Effector memory CD4-positive, alpha-beta T cell (primary cell): ENCODE data around the gene MSX1.

Source experiments
- DNase-seq, 3 donors: peaks; one replicate each; pipeline ENCODE4 v3.0.0-alpha.2; 2020
- H3K27ac ChIP-seq: 2 replicates; pipeline ENCODE4 v1.7.0; 2013; ENCODE audit warnings: mild to moderate bottlenecking, low read length, moderate library complexity; ENCODE audit not compliant: insufficient read depth, poor library complexity, severe bottlenecking
- H3K27me3 ChIP-seq: replicated peaks from 2 replicates; pipeline ENCODE4 v1.7.0; 2013; ENCODE audit warnings: mild to moderate bottlenecking, low read length; ENCODE audit not compliant: insufficient read depth, control insufficient read depth, poor library complexity, severe bottlenecking
- H3K36me3 ChIP-seq: 2 replicates; pipeline ENCODE4 v1.7.0; 2013; ENCODE audit warnings: mild to moderate bottlenecking, low read length, moderate library complexity; ENCODE audit not compliant: control insufficient read depth, insufficient read depth
- H3K4me1 ChIP-seq: 2 replicates; pipeline ENCODE4 v1.7.0; 2013; ENCODE audit warnings: low read length, mild to moderate bottlenecking; ENCODE audit not compliant: control insufficient read depth, insufficient read depth, poor library complexity, severe bottlenecking
- H3K4me3 ChIP-seq: 2 replicates; pipeline ENCODE4 v1.7.0; 2013; ENCODE audit warnings: low read length, low read depth, mild to moderate bottlenecking; ENCODE audit not compliant: insufficient read depth, poor library complexity, severe bottlenecking
- H3K9me3 ChIP-seq: 2 replicates; pipeline ENCODE4 v1.7.0; 2013; ENCODE audit warnings: mild to moderate bottlenecking, low read length, moderate library complexity; ENCODE audit not compliant: control insufficient read depth

Gene MSX1

GRCh38 chr4:4870576-4871241, 11.2 kb downstream of the MSX1 start:
- H3K9me3 ChIP-seq = no peaks in the 10 kb centered on the region
- peaks cover 55% of the 10 kb centered on the region for H3K27me3 ChIP-seq
- no peak for DNase-seq
- H3K4me1 ChIP-seq = peaks cover 3% of the 10 kb centered on the region
- H3K27ac ChIP-seq = no peak overlapping the region
- H3K4me3 ChIP-seq = no peak overlapping the region
- no peaks in the 10 kb centered on the region for H3K36me3 ChIP-seq

GRCh38 chr4:4871242-4871572, 11.7 kb downstream of the MSX1 start:
- H3K4me3 ChIP-seq = no peak overlapping the region
- no peaks in the 10 kb centered on the region for H3K36me3 ChIP-seq
- H3K4me1 ChIP-seq = peaks cover 3% of the 10 kb centered on the region
- DNase-seq = no peak
- H3K9me3 ChIP-seq = no peaks in the 10 kb centered on the region
- H3K27me3 ChIP-seq = peaks cover 51% of the 10 kb centered on the region
- H3K27ac ChIP-seq = no peak overlapping the region

- H3K9me3 ChIP-seq = no peaks in the 10 kb centered on the region
- H3K27me3 ChIP-seq = peaks cover 47% of the 10 kb centered on the region
- H3K4me1 ChIP-seq = no peaks in the 10 kb centered on the region
- no peaks in the 10 kb centered on the region for H3K36me3 ChIP-seq
- H3K27ac ChIP-seq = no peak overlapping the region
- no peak for DNase-seq
- no peak overlapping the region for H3K4me3 ChIP-seq
Observed at GRCh38 chr4:4871573-4872313, 12.3 kb downstream of the MSX1 start.

- Histone ChIP-seq H3K27ac (no peak overlapping the region), H3K4me1 (no peaks in the 10 kb centered on the region), H3K27me3 (peaks cover 42% of the 10 kb centered on the region), H3K36me3 (no peaks in the 10 kb centered on the region), H3K9me3 (no peaks in the 10 kb centered on the region), H3K4me3 (no peak overlapping the region)
- DNase-seq = no peak
Observed at GRCh38 chr4:4872314-4872903, 12.9 kb downstream of the MSX1 start.

- no peaks in the 10 kb centered on the region for H3K9me3 ChIP-seq
- no peaks in the 10 kb centered on the region for H3K4me1 ChIP-seq
- H3K4me3 ChIP-seq = no peak overlapping the region
- no peak for DNase-seq
- H3K27ac ChIP-seq = no peak overlapping the region
- no peaks in the 10 kb centered on the region for H3K36me3 ChIP-seq
- H3K27me3 ChIP-seq = peaks cover 39% of the 10 kb centered on the region
Observed at GRCh38 chr4:4873203-4873602, 13.7 kb downstream of the MSX1 start.

GRCh38 chr4:4874254-4874653, 14.8 kb downstream of the MSX1 start:
- Histone ChIP-seq H3K27ac (no peak overlapping the region), H3K27me3 (peaks cover 30% of the 10 kb centered on the region), H3K9me3 (no peaks in the 10 kb centered on the region), H3K36me3 (no peaks in the 10 kb centered on the region), H3K4me3 (no peak overlapping the region), H3K4me1 (no peaks in the 10 kb centered on the region)
- no peak for DNase-seq

GRCh38 chr4:4875147-4875546, 15.7 kb downstream of the MSX1 start:
- Histone ChIP-seq H3K4me1 (no peaks in the 10 kb centered on the region), H3K36me3 (no peaks in the 10 kb centered on the region), H3K27ac (no peak overlapping the region), H3K9me3 (no peaks in the 10 kb centered on the region), H3K27me3 (peaks cover 24% of the 10 kb centered on the region), H3K4me3 (no peak overlapping the region)
- no peak for DNase-seq

- H3K27me3 ChIP-seq = peaks cover 19% of the 10 kb centered on the region
Observed at GRCh38 chr4:4875611-4876010, 16.1 kb downstream of the MSX1 start.

GRCh38 chr4:4876945-4877661, 17.6 kb downstream of the MSX1 start:
- no peaks in the 10 kb centered on the region for H3K9me3 ChIP-seq
- no peak for DNase-seq
- H3K27ac ChIP-seq = no peak overlapping the region
- no peak overlapping the region for H3K4me3 ChIP-seq
- H3K4me1 ChIP-seq = no peaks in the 10 kb centered on the region
- peaks cover 7% of the 10 kb centered on the region for H3K27me3 ChIP-seq
- H3K36me3 ChIP-seq = no peaks in the 10 kb centered on the region

More at GRCh38 chr4:4875611-4876010, 16.1 kb downstream of the MSX1 start:
- Histone ChIP-seq H3K36me3 (no peaks in the 10 kb centered on the region), H3K27ac (no peak overlapping the region), H3K9me3 (no peaks in the 10 kb centered on the region), H3K4me1 (no peaks in the 10 kb centered on the region), H3K4me3 (no peak overlapping the region)
- DNase-seq = no peak

- no peaks in the 10 kb centered on the region for H3K4me1 ChIP-seq
- H3K36me3 ChIP-seq = no peaks in the 10 kb centered on the region
- no peak overlapping the region for H3K27ac ChIP-seq
- no peak for DNase-seq
- no peak overlapping the region for H3K4me3 ChIP-seq
- no peaks in the 10 kb centered on the region for H3K27me3 ChIP-seq
- no peaks in the 10 kb centered on the region for H3K9me3 ChIP-seq
Observed at GRCh38 chr4:4880492-4880891, 21.0 kb downstream of the MSX1 start.
